ENCODE results near the gene CAPZB.

DNA sequence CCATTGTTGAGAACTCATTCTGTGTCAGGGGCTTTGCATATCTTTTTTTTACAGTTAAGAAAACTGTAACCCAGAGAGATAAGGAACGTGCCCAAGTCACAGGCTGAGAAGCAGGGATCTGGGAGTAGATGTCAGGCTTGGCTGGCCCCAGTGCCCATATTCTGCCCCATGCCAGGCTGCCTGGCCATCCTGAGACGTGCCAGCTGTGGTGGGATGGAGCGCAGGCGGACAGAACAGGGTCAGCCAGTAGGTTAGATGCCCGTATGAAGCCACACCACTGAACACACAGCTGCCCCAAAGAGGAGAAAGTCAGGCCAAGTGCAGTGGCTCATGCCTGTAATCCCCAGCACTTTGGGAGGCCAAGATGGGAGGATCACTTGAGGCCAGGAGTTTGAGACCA is 117.3 kb downstream of the CAPZB start:
- TF ChIP-seq, protein P1, sequence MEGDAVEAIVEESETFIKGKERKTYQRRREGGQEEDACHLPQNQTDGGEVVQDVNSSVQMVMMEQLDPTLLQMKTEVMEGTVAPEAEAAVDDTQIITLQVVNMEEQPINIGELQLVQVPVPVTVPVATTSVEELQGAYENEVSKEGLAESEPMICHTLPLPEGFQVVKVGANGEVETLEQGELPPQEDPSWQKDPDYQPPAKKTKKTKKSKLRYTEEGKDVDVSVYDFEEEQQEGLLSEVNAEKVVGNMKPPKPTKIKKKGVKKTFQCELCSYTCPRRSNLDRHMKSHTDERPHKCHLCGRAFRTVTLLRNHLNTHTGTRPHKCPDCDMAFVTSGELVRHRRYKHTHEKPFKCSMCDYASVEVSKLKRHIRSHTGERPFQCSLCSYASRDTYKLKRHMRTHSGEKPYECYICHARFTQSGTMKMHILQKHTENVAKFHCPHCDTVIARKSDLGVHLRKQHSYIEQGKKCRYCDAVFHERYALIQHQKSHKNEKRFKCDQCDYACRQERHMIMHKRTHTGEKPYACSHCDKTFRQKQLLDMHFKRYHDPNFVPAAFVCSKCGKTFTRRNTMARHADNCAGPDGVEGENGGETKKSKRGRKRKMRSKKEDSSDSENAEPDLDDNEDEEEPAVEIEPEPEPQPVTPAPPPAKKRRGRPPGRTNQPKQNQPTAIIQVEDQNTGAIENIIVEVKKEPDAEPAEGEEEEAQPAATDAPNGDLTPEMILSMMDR (IDR thresholded peaks at IDR 0.05; ENCODE audit: low read depth, low read length), result no peak
- TF ChIP-seq, protein P2, sequence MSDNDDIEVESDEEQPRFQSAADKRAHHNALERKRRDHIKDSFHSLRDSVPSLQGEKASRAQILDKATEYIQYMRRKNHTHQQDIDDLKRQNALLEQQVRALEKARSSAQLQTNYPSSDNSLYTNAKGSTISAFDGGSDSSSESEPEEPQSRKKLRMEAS (IDR thresholded peaks at IDR 0.05; ENCODE audit: low read depth, low read length), result no peak
- TF ChIP-seq POLR2A (IDR thresholded peaks at IDR 0.05; ENCODE audit: extremely low read depth, insufficient read length), result no peak

All from NB4 (cell line).